DND-41 (cell line): ENCODE data around the gene HP1BP3.

Experiments
- ATAC-seq: fragments of 200-7000 bp; cut with Tn5 transposase; 3 replicates; pipeline ENCODE4 v1.9.1; 2021; ENCODE audit warnings: low read depth; ENCODE audit not compliant: insufficient read depth
- DNase-seq: peaks from one replicate; pipeline ENCODE4 v3.0.0-alpha.2; 2020
- H2AFZ ChIP-seq: 2 replicates; pipeline ENCODE4 v1.6.0; 2012; ENCODE audit warnings: low read depth, low read length
- H3K27ac ChIP-seq: 2 replicates; pipeline ENCODE4 v1.5.1; 2012; ENCODE audit warnings: low read length, inconsistent platforms
- H3K27me3 ChIP-seq: fragments of 200-600 bp; sonication (generic); 2 replicates; pipeline ENCODE4 v1.6.0; 2012; ENCODE audit warnings: low read length, mild to moderate bottlenecking, inconsistent platforms; ENCODE audit not compliant: insufficient read depth, poor library complexity
- H3K36me3 ChIP-seq: 2 replicates; pipeline ENCODE4 v1.5.1; 2012; ENCODE audit warnings: low read length, inconsistent platforms; ENCODE audit not compliant: insufficient read depth
- H3K4me1 ChIP-seq: 2 replicates; pipeline ENCODE4 v1.5.1; 2012; ENCODE audit warnings: mild to moderate bottlenecking, low read length; ENCODE audit not compliant: insufficient read depth
- H3K4me2 ChIP-seq: 2 replicates; pipeline ENCODE4 v1.6.0; 2012; ENCODE audit warnings: mild to moderate bottlenecking, moderate library complexity, low read length, inconsistent platforms; ENCODE audit not compliant: insufficient read depth
- H3K4me3 ChIP-seq, 2 experiments: fragments of 200-600 bp in 1 of 2; shearing (Covaris generic) in 1 of 2; 2 replicates each; pipeline ENCODE4 v1.5.1; 2012 to 2016; ENCODE audit warnings: inconsistent platforms in 2 of 2, low read length in 2 of 2, mild to moderate bottlenecking in 2 of 2, low read depth in 1 of 2, moderate library complexity in 1 of 2
- H3K79me2 ChIP-seq: 2 replicates; pipeline ENCODE4 v1.6.0; 2012; ENCODE audit warnings: low read length, inconsistent platforms; ENCODE audit not compliant: insufficient read depth
- H3K9ac ChIP-seq: 2 replicates; pipeline ENCODE4 v1.6.0; 2012; ENCODE audit warnings: low read depth, mild to moderate bottlenecking, inconsistent platforms, low read length, moderate library complexity
- H3K9me3 ChIP-seq: 2 replicates; pipeline ENCODE4 v1.5.1; 2012; ENCODE audit warnings: low read length, moderate library complexity, mild to moderate bottlenecking, inconsistent platforms; ENCODE audit not compliant: insufficient read depth, severe bottlenecking
- H4K20me1 ChIP-seq: 2 replicates; pipeline ENCODE4 v1.6.0; 2012; ENCODE audit warnings: low read length; ENCODE audit not compliant: insufficient read depth
- EZH2 ChIP-seq: IDR thresholded peaks from 3 replicates; pipeline ENCODE4 v1.6.1; 2012; ENCODE audit warnings: borderline replicate concordance, low read depth, mild to moderate bottlenecking, moderate library complexity, low read length, inconsistent platforms; ENCODE audit not compliant: severe bottlenecking
- TF ChIP-seq, protein P1 (sequence below): IDR thresholded peaks from 2 replicates; pipeline ENCODE4 v1.5.1; 2012; ENCODE audit warnings: borderline replicate concordance, low read length, moderate library complexity, mild to moderate bottlenecking; ENCODE audit not compliant: poor library complexity, severe bottlenecking; ENCODE audit errors: extremely low read depth

HP1BP3 gene

DNA sequence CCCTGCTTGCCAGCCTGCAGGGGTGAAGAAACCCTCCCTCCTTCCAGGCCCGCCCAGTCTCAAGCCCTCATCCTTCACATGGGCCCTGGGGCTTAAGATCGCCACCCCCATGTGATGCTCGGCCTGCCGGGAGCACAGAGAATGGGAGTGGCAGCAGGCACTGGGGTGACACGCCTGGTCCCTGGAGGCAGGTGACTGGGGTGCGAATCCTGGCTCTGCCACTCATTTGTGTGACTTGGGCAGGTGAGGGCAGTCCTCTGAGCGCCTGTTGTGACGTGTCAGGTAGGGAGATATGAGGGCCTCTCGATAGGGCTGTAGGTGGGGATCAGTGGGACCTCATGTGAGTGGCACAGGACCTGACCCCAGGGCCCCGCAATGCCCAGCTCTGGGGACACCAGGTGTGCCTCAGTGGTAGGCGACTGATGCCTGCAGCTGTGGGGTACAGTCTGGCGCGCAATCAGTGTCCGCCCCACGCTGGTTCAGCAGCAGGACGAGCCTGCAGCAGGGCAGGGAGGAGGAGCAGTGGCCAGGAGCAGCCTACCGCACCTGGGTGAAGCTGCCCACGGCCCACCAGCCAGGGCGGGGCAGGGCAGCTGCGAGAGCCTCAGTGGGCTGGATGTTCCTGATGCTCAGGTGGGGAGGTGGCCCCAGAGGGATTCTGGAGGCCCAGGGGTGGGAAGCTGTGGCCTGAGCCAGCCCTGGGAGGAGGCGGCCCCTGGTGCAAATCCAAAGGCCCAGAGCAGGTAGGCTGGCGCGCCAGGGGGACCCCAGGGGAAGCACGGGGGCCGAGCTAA, 60.8 kb downstream of the HP1BP3 start:
- no peaks in the 10 kb centered on the region for H3K4me1 ChIP-seq
- H3K9me3 ChIP-seq = no peaks in the 10 kb centered on the region
- no peaks in the 10 kb centered on the region for H3K79me2 ChIP-seq
- no peak for ATAC-seq
- no peak overlapping the region for H3K27ac ChIP-seq
- H3K4me2 ChIP-seq = no peak overlapping the region
- no peak for DNase-seq
- H3K9ac ChIP-seq = no peak overlapping the region
- H3K36me3 ChIP-seq = no peaks in the 10 kb centered on the region
- peaks cover 6% of the 10 kb centered on the region; the same call in 1 of the 2 replicates for H4K20me1 ChIP-seq
- peaks cover 9% of the 10 kb centered on the region for H3K27me3 ChIP-seq
- no peak overlapping the region for H2AFZ ChIP-seq
- H3K4me3 ChIP-seq = no peak overlapping the region
- TF ChIP-seq EZH2 = no peak
- TF ChIP-seq, protein P1, sequence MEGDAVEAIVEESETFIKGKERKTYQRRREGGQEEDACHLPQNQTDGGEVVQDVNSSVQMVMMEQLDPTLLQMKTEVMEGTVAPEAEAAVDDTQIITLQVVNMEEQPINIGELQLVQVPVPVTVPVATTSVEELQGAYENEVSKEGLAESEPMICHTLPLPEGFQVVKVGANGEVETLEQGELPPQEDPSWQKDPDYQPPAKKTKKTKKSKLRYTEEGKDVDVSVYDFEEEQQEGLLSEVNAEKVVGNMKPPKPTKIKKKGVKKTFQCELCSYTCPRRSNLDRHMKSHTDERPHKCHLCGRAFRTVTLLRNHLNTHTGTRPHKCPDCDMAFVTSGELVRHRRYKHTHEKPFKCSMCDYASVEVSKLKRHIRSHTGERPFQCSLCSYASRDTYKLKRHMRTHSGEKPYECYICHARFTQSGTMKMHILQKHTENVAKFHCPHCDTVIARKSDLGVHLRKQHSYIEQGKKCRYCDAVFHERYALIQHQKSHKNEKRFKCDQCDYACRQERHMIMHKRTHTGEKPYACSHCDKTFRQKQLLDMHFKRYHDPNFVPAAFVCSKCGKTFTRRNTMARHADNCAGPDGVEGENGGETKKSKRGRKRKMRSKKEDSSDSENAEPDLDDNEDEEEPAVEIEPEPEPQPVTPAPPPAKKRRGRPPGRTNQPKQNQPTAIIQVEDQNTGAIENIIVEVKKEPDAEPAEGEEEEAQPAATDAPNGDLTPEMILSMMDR = no peak

DNA sequence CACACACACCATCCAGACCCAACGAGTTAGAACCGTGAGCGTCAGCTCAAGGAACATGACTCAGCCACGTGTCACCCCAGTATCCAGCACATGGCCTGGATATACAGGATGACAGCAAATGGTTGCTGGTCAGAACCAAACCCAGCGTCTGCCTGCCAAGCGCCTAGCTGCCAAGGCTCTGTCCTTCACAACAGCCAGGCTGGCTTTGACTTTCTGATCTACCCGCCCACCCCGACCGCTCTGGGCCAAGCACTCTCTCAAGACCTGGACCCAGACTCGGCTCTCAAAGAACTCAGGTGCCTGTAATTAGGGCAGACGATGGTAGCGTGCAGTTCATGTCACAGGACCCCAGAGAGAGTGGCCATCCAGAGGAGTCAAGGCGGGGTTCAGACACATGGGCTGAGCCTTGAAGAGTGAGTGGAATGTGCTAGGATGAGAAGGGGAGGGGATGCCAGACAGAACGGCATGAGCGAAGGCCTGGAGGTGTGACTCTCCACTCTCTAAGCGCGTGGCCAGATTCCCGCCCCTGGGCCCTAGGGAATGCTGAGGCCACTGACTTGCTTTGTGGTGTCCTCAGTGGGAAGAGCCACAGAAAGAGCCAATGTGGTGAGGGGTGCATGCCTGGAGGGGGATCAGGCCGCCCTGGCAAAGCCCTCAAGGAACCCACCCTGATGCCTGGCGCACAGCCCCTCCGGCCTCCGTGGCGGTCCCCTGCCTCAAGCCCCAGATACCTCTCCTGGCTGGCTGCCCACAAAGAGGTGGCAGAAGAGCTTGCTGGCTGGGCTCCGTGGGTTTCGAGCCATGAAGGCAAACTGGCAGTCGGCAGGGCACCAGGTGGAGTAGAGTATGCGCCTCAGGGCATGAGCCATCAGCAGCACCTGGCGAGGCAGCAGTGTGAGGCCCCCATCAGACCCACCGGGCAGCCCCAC, 61.7 kb downstream of the HP1BP3 start:
- Histone ChIP-seq H3K9ac (no peak overlapping the region), H3K27ac (no peak overlapping the region), H3K4me3 (no peak overlapping the region), H3K36me3 (no peaks in the 10 kb centered on the region), H3K79me2 (no peaks in the 10 kb centered on the region), H4K20me1 (peaks cover 4% of the 10 kb centered on the region; the same call in 1 of the 2 replicates), H3K4me2 (no peak overlapping the region), H2AFZ (no peak overlapping the region), H3K27me3 (peaks cover under 1% of the 10 kb centered on the region), H3K4me1 (no peaks in the 10 kb centered on the region), H3K9me3 (no peaks in the 10 kb centered on the region)
- DNase-seq = no peak
- ATAC-seq = no peak
- TF ChIP-seq, protein P1 = no peak
- TF ChIP-seq EZH2 = no peak

DNA sequence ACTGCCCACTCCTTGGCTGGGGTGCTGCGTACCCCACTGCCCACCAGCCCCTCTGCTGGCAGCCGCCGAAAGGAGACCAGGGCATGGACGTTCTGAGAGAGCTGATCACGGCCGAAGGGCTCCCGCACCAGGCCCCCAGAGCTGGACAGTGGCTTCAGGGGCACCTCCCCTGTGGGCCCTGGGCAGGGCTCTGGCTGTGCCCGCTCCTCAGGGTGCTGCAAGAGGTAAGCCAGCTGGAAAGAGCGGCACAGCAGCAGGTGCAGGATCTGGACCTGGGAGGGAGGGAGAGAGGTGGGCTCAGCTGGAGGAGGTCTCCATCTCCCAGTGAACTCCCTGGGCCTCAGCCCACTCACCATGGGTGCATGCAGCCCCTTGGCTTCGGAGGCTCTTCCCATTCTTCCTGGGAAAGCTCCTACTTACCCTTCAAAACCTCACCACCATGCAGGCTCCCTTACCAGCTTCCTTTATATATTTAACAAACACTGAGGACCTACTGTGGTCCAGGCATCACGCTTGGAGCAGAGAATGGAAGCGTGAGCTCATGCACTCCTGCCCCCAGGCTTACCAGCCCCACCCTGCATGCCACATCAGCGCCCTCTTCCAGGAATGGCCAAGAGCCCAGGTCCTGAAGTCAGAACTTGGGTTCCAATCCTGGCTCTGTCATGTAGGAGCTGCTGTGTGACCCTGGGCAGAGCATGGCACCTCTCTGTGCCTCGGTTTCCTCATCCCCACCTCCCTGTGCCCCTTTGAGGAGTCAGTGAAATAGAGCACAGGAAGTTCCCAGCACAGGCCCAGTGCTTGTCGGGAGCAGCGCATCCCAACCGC, 62.5 kb downstream of the HP1BP3 start:
- ATAC-seq (no peak), DNase-seq (no peak)
- Histone ChIP-seq H3K4me2 (no peak overlapping the region), H3K27me3 (peaks cover 8% of the 10 kb centered on the region), H3K4me1 (no peaks in the 10 kb centered on the region), H3K4me3 (no peak overlapping the region), H4K20me1 (no peaks in the 10 kb centered on the region; the same call in 1 of the 2 replicates), H3K79me2 (no peaks in the 10 kb centered on the region), H3K9me3 (no peaks in the 10 kb centered on the region), H3K27ac (no peak overlapping the region), H3K9ac (no peak overlapping the region), H3K36me3 (no peaks in the 10 kb centered on the region), H2AFZ (no peak overlapping the region)
- TF ChIP-seq, protein P1 = no peak
- TF ChIP-seq EZH2 = no peak
